A549 (cell line): ENCODE results near the gene EFNA3.

Experiments
- CEBPB ChIP-seq, 2 experiments: fragments of >200 bp in 1 of 2; sonication (Bioruptor Twin) in 1 of 2; formaldehyde crosslinking in 1 of 2; IDR thresholded peaks; 2 replicates each; pipeline ENCODE4 v1.6.1; 2012 to 2016
- CTCF ChIP-seq: fragments of >200 bp; sonication (Bioruptor Twin); formaldehyde crosslinking; IDR thresholded peaks from 3 replicates; pipeline ENCODE4 v1.5.1; 2016
- ELK1 ChIP-seq: fragments of 150-350 bp; IDR thresholded peaks from 2 replicates; pipeline ENCODE4 v1.6.1; 2014; ENCODE audit warnings: low read depth, mild to moderate bottlenecking, low read length
- EP300 ChIP-seq, 2 experiments: fragments of >200 bp; sonication (Bioruptor Twin); formaldehyde crosslinking; IDR thresholded peaks; 2 replicates in 1 of 2; 3 replicates in 1 of 2; pipeline ENCODE4 v1.6.1; 2016 to 2017
- MAFK ChIP-seq: fragments of 450-650 bp; IDR thresholded peaks from 2 replicates; pipeline ENCODE4 v1.6.1; 2014; ENCODE audit not compliant: partially characterized antibody
- MAX ChIP-seq: IDR thresholded peaks from 2 replicates; pipeline ENCODE4 v1.6.1; 2012
- NFE2L2 ChIP-seq: fragments of 150-350 bp; conservative IDR thresholded peaks from 2 replicates; pipeline ENCODE4 v1.6.1; 2014; ENCODE audit warnings: low read length
- PBX3 ChIP-seq: IDR thresholded peaks from 2 replicates; pipeline ENCODE4 v1.6.1; 2012
- POLR2A ChIP-seq: IDR thresholded peaks from 2 replicates; pipeline ENCODE4 v1.6.1; 2012; ENCODE audit warnings: mild to moderate bottlenecking, low read length
- POLR2AphosphoS2 ChIP-seq: conservative IDR thresholded peaks from 2 replicates; pipeline ENCODE4 v1.6.1; 2012; ENCODE audit warnings: low read length, improper control_type of control experiment, inconsistent platforms
- RAD21 ChIP-seq, 2 experiments: fragments of >200 bp in 1 of 2; sonication (Bioruptor Twin) in 1 of 2; formaldehyde crosslinking in 1 of 2; IDR thresholded peaks in 1 of 2; conservative IDR thresholded peaks in 1 of 2; 2 replicates in 1 of 2; 3 replicates in 1 of 2; pipeline ENCODE4 v1.6.1; 2012 to 2018; ENCODE audit warnings: inconsistent platforms in 1 of 2
- ZSCAN20 ChIP-seq: fragments of 250-450 bp; sonication (Bioruptor Pico); IDR thresholded peaks from 2 replicates; pipeline ENCODE4 v1.8.0; 2022; ENCODE audit warnings: mild to moderate bottlenecking, moderate library complexity

GRCh38 chr1:155084722-155085503 is 6.3 kb downstream of the EFNA3 start:
- TF ChIP-seq RAD21 (conservative IDR thresholded peaks at IDR 0.05 in 1 of 2, IDR thresholded peaks at IDR 0.05 in 1 of 2), result peak; percentile 95 to 98
- no peak for TF ChIP-seq NFE2L2
- TF ChIP-seq MAFK, result no peak
- TF ChIP-seq POLR2A, result peak; percentile 11; the same call in 1 of the 2 replicates
- peak; percentile 82 for TF ChIP-seq CTCF
- peak; percentile 86 for TF ChIP-seq MAX
- no peak for TF ChIP-seq ELK1
- peak; percentile 95 for TF ChIP-seq PBX3
- TF ChIP-seq CEBPB (IDR thresholded peaks at IDR 0.05), result no peak
- no peak for TF ChIP-seq ZSCAN20
- TF ChIP-seq POLR2AphosphoS2, result no peak
- no peak for TF ChIP-seq EP300 (IDR thresholded peaks at IDR 0.05)
